B cell (primary cell): Measurements from ENCODE around the gene SLC66A1. TPM values are rescaled to one million over a fixed set of nuclear protein-coding genes. Genes with fewer than 3 reads are reported as not detected.

Experiments
- ATAC-seq: fragments of 200-7000 bp; cut with Tn5 transposase; one replicate; pipeline ENCODE4 v1.10.0; 2021; ENCODE audit warnings: low read depth, mild to moderate bottlenecking, moderate number of reproducible peaks, moderate library complexity
- CTCF ChIA-PET: fragments of 350-600 bp; sonication (Branson Sonifier 250); formaldehyde crosslinking; loops from one replicate; lab custom pipeline; 2021; ENCODE audit warnings: antibody characterized with exemption, inconsistent platforms; lab: Charles Lee
- POLR2A ChIA-PET: fragments of 350-600 bp; sonication (Branson Sonifier 250); formaldehyde crosslinking; loops from one replicate; lab custom pipeline; 2021; ENCODE audit warnings: antibody characterized with exemption; lab: Charles Lee
- DNase-seq: peaks from one replicate; pipeline ENCODE4 v3.0.0; 2013
- H2AFZ ChIP-seq: 2 replicates; pipeline ENCODE4 v1.6.1; 2012; ENCODE audit warnings: mild to moderate bottlenecking, low read depth, low read length; ENCODE audit not compliant: insufficient read depth, poor library complexity, severe bottlenecking
- H3K27ac ChIP-seq, 2 donors: 1 replicate in 1 of 2; 2 replicates in 1 of 2; pipeline ENCODE4 v1.5.1; 2012 to 2013; ENCODE audit warnings: low read length in 2 of 2, mild to moderate bottlenecking in 2 of 2, moderate library complexity in 1 of 2
- H3K27me3 ChIP-seq, 4 experiments: fragments of 200-600 bp in 1 of 4; sonication (generic) in 1 of 4; replicated peaks in 1 of 4; 1 replicate in 2 of 4; 2 replicates in 2 of 4; pipeline versions ENCODE4 v1.6.1 to v1.7.0; 2013 to 2016; ENCODE audit warnings: low read length in 3 of 4, mild to moderate bottlenecking in 2 of 4, mixed read lengths in 1 of 4, moderate library complexity in 1 of 4; ENCODE audit not compliant: insufficient read depth in 4 of 4, control insufficient read depth in 3 of 4; ENCODE audit errors: control extremely low read depth in 1 of 4
- H3K36me3 ChIP-seq, 2 experiments: replicated peaks in 1 of 2; 1 replicate in 1 of 2; 2 replicates in 1 of 2; pipeline versions ENCODE4 v1.6.1 to v1.7.1; 2013; ENCODE audit warnings: low read length in 1 of 2; ENCODE audit not compliant: insufficient read depth in 2 of 2, control insufficient read depth in 1 of 2; ENCODE audit errors: control extremely low read depth in 1 of 2, extremely low read depth in 1 of 2
- H3K4me1 ChIP-seq, 2 donors: fragments of 200-600 bp in 1 of 2; sonication (generic) in 1 of 2; 1 replicate in 1 of 2; 2 replicates in 1 of 2; pipeline versions ENCODE4 v1.5.1 to v1.6.1; 2013 to 2017; ENCODE audit warnings: low read length in 2 of 2; ENCODE audit not compliant: control insufficient read depth in 2 of 2, insufficient read depth in 2 of 2
- H3K4me2 ChIP-seq: replicated peaks from 2 replicates; pipeline ENCODE3; 2012; ENCODE audit warnings: mild to moderate bottlenecking, low read depth, low read length; ENCODE audit not compliant: poor library complexity, severe bottlenecking
- H3K4me3 ChIP-seq, 5 experiments: fragments of 200-600 bp in 1 of 5; sonication (generic) in 1 of 5; 1 replicate in 3 of 5; 2 replicates in 2 of 5; pipeline versions ENCODE4 v1.5.1 to v1.7.0; 2011 to 2016; ENCODE audit warnings: low read length in 4 of 5, mild to moderate bottlenecking in 4 of 5, low read depth in 2 of 5, control low read depth in 1 of 5, moderate library complexity in 1 of 5; ENCODE audit not compliant: insufficient read depth in 1 of 5; ENCODE audit errors: control extremely low read depth in 1 of 5, extremely low read depth in 1 of 5
- H3K79me2 ChIP-seq: fragments of 200-600 bp; sonication (generic); one replicate; pipeline ENCODE4 v1.6.0; 2016; ENCODE audit warnings: low read length; ENCODE audit not compliant: control insufficient read depth, insufficient read depth
- H3K9ac ChIP-seq: fragments of 200-600 bp; sonication (generic); 2 replicates; pipeline ENCODE4 v1.6.1; 2017; ENCODE audit warnings: mild to moderate bottlenecking, low read length, moderate library complexity
- H3K9me3 ChIP-seq, 3 donors: one replicate each; pipeline versions ENCODE4 v1.6.1 to v1.7.1; 2013; ENCODE audit warnings: low read length in 2 of 3; ENCODE audit not compliant: control insufficient read depth in 2 of 3, insufficient read depth in 1 of 3; ENCODE audit errors: control extremely low read depth in 1 of 3
- H4K20me1 ChIP-seq: 2 replicates; pipeline ENCODE4 v1.6.0; 2012; ENCODE audit warnings: mild to moderate bottlenecking, low read length; ENCODE audit not compliant: insufficient read depth, control insufficient read depth, poor library complexity, severe bottlenecking
- H3K27ac Mint-ChIP-seq: one replicate; pipeline ENCODE4 v1.8.0; 2021; ENCODE audit warnings: mixed read lengths
- H3K27me3 Mint-ChIP-seq: one replicate; pipeline ENCODE4 v1.8.0; 2021; ENCODE audit warnings: mixed read lengths
- H3K4me1 Mint-ChIP-seq: one replicate; pipeline ENCODE4 v1.8.0; 2021; ENCODE audit warnings: mixed read lengths
- H3K4me3 Mint-ChIP-seq: one replicate; pipeline ENCODE4 v1.8.0; 2021; ENCODE audit warnings: mixed read lengths
- H3K9me3 Mint-ChIP-seq: one replicate; pipeline ENCODE4 v1.8.0; 2022; ENCODE audit warnings: mixed read lengths; ENCODE audit not compliant: insufficient read depth
- CTCF ChIP-seq: fragments of 200-600 bp; IDR thresholded peaks from one replicate; pipeline ENCODE4 v1.8.0; 2022; ENCODE audit warnings: antibody characterized with exemption, mild to moderate bottlenecking
- EZH2 ChIP-seq: IDR thresholded peaks from 2 replicates; pipeline ENCODE4 v1.6.1; 2012; ENCODE audit warnings: borderline replicate concordance, low read depth, mild to moderate bottlenecking, moderate library complexity, low read length; ENCODE audit not compliant: insufficient read depth, poor library complexity, severe bottlenecking
- WGBS: methylation state at CpG from one replicate; pipeline ENCODE4 v1.1.5; 2013; ENCODE audit warnings: missing lambda C conversion rate; ENCODE audit not compliant: insufficient coverage; 5-methylcytosine and 5-hydroxymethylcytosine counted together
- intact Hi-C: fragments of 100-400 bp; cut with micrococcal nuclease; formaldehyde crosslinking; loops from one replicate; pipeline ENCODE4 v1.10.0; 2022
- polyA plus RNA-seq: library from polyadenylated mRNA; depleted of rRNA; stranded (reverse); fragments of >200 nt; gene quantifications from 2 replicates; pipeline ENCODE4 v1.2.3, GENCODE V29; 2012
- total RNA-seq, 2 donors: library from RNA; stranded (reverse); fragments of 120-200 nt in 1 of 2; gene quantifications; 1 replicate in 1 of 2; 2 replicates in 1 of 2; pipeline versions ENCODE4 v1.2.3 to v1.2.4, GENCODE V29; 2013 to 2022

SLC66A1 gene
- total and polyA plus RNA-seq, 2 donors (not counting 1 experiment from before 2014, with no cell fraction given) = 24.4 to 26.8 TPM

GRCh38 chr1:19363536-19364152, 51.5 kb downstream of the SLC66A1 start:
- Histone ChIP-seq H3K4me2 (no peak overlapping the region), H3K4me3 (no peak overlapping the region), H3K79me2 (peaks cover 54% of the 10 kb centered on the region), H3K36me3 (peaks cover 0 to 17% of the 10 kb centered on the region in 2 experiments), H4K20me1 (peaks cover 86% of the 10 kb centered on the region), H3K4me1 (no peaks in the 10 kb centered on the region), H3K9ac (no peak overlapping the region), H2AFZ (no peak overlapping the region), H3K27me3 (no peaks in the 10 kb centered on the region), H3K27ac (no peak overlapping the region), H3K9me3 (no peaks in the 10 kb centered on the region)
- 92% methylated on average over 5 of the region's 8 CpGs for WGBS
- Mint-ChIP-seq H3K9me3 (no peaks in the 10 kb centered on the region), H3K27ac (no peak overlapping the region), H3K27me3 (no peaks in the 10 kb centered on the region), H3K4me3 (no peak overlapping the region), H3K4me1 (peaks cover 14% of the 10 kb centered on the region)
- TF ChIP-seq CTCF = no peak
- TF ChIP-seq EZH2 = no peak
- intact Hi-C loops = no loop called here
- DNase-seq = no peak
- ChIA-PET CTCF (interaction anchor here (1.1 to 1.7 kb wide), 2 partner anchors 20 to 218 kb away, joined by 3 to 4 read pairs; no protein-coding TSS in a partner anchor), POLR2A (no interaction called here)
- no peak for ATAC-seq

GRCh38 chr1:19365721-19366120, 53.6 kb downstream of the SLC66A1 start:
- WGBS = 98% methylated on average over 7 of the region's 10 CpGs
- Histone ChIP-seq H3K27ac (no peak overlapping the region), H3K4me3 (no peak overlapping the region), H3K4me2 (no peak overlapping the region), H3K79me2 (peaks cover 53% of the 10 kb centered on the region), H2AFZ (no peak overlapping the region), H4K20me1 (peaks cover 86% of the 10 kb centered on the region), H3K4me1 (no peaks in the 10 kb centered on the region), H3K9me3 (no peaks in the 10 kb centered on the region), H3K27me3 (no peaks in the 10 kb centered on the region), H3K36me3 (peaks cover 0 to 28% of the 10 kb centered on the region in 2 experiments), H3K9ac (no peak overlapping the region)
- Mint-ChIP-seq H3K9me3 (no peaks in the 10 kb centered on the region), H3K27ac (no peak overlapping the region), H3K4me1 (peaks cover 9% of the 10 kb centered on the region), H3K4me3 (no peak overlapping the region), H3K27me3 (no peaks in the 10 kb centered on the region)
- intact Hi-C loops = no loop called here
- CTCF ChIA-PET = no interaction called here
- DNase-seq (no peak), ATAC-seq (no peak)
- POLR2A ChIA-PET = no interaction called here
- TF ChIP-seq EZH2 = no peak
- no peak for TF ChIP-seq CTCF
